HEK293 (cell line): ENCODE results near the gene PAAF1.

ENCODE experiments used
- ZNF175 ChIP-seq: fragments of 450-650 bp; formaldehyde crosslinking; IDR thresholded peaks from 2 replicates; pipeline ENCODE4 v1.5.1; 2016; ENCODE audit warnings: missing biosample characterization, missing genetic modification characterization
- ZNF548 ChIP-seq: fragments of 450-650 bp; formaldehyde crosslinking; IDR thresholded peaks from 2 replicates; pipeline ENCODE4 v1.5.1; 2016; ENCODE audit warnings: missing biosample characterization, missing genetic modification characterization
- ZNF660 ChIP-seq: fragments of 450-650 bp; IDR thresholded peaks from 2 replicates; pipeline ENCODE4 v1.5.1; 2018; ENCODE audit warnings: missing biosample characterization, mild to moderate bottlenecking, missing genetic modification characterization
- TF ChIP-seq, protein P1 (sequence below): fragments of 450-650 bp; formaldehyde crosslinking; IDR thresholded peaks from 2 replicates; pipeline ENCODE4 v1.5.1; 2016; ENCODE audit warnings: missing biosample characterization, missing genetic modification characterization
- TF ChIP-seq, protein P2 (sequence below): fragments of 450-650 bp; formaldehyde crosslinking; IDR thresholded peaks from 2 replicates; pipeline ENCODE4 v1.5.1; 2016; ENCODE audit warnings: missing biosample characterization, missing genetic modification characterization

DNA sequence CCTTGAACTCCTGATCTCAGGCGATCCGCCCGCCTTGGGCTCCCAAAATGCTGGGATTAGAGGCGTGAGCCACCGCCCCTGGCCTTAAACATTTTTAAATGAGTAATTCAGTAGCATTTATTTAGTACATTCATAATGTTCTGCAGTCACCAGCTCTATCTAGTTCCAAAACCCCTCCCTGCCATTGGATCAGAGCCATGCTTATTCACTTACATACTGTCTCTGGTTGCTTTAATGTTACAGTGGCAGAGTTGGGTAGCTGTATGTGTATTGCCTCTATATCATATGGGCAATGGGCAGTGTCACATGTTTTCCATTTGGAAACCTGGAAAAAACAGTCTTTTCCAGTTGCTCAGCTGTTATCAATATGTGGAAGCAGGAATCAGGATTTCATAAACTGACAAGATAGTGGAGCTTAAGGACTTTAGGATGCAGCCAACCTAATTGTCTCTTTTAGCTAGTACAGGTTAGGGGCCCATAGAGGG, 10.7 kb upstream of the PAAF1 start:
- TF ChIP-seq ZNF548, result no peak
- TF ChIP-seq, protein P1, sequence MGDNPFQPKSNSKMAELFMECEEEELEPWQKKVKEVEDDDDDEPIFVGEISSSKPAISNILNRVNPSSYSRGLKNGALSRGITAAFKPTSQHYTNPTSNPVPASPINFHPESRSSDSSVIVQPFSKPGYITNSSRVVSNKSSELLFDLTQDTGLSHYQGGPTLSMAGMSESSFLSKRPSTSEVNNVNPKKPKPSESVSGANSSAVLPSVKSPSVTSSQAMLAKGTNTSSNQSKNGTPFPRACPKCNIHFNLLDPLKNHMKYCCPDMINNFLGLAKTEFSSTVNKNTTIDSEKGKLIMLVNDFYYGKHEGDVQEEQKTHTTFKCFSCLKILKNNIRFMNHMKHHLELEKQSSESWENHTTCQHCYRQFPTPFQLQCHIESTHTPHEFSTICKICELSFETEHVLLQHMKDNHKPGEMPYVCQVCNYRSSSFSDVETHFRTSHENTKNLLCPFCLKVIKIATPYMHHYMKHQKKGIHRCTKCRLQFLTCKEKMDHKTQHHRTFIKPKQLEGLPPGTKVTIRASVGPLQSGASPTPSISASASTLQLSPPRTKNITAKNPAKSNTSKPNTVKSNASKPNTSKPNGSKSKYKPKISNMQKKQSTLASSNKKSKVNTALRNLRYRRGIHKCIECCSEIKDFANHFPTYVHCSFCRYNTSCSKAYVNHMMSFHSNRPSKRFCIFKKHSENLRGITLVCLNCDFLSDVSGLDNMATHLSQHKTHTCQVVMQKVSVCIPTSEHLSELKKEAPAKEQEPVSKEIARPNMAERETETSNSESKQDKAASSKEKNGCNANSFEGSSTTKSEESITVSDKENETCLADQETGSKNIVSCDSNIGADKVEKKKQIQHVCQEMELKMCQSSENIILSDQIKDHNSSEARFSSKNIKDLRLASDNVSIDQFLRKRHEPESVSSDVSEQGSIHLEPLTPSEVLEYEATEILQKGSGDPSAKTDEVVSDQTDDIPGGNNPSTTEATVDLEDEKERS (tag by site-specific recombination), result no peak
- TF ChIP-seq, protein P2, sequence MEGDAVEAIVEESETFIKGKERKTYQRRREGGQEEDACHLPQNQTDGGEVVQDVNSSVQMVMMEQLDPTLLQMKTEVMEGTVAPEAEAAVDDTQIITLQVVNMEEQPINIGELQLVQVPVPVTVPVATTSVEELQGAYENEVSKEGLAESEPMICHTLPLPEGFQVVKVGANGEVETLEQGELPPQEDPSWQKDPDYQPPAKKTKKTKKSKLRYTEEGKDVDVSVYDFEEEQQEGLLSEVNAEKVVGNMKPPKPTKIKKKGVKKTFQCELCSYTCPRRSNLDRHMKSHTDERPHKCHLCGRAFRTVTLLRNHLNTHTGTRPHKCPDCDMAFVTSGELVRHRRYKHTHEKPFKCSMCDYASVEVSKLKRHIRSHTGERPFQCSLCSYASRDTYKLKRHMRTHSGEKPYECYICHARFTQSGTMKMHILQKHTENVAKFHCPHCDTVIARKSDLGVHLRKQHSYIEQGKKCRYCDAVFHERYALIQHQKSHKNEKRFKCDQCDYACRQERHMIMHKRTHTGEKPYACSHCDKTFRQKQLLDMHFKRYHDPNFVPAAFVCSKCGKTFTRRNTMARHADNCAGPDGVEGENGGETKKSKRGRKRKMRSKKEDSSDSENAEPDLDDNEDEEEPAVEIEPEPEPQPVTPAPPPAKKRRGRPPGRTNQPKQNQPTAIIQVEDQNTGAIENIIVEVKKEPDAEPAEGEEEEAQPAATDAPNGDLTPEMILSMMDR (tag by site-specific recombination), result no peak
- TF ChIP-seq ZNF175 (tag by site-specific recombination), result no peak
- no peak for TF ChIP-seq ZNF660 (tag by site-specific recombination)
